ENCODE measurements around the gene PGAP3.

PGAP3 gene

DNA sequence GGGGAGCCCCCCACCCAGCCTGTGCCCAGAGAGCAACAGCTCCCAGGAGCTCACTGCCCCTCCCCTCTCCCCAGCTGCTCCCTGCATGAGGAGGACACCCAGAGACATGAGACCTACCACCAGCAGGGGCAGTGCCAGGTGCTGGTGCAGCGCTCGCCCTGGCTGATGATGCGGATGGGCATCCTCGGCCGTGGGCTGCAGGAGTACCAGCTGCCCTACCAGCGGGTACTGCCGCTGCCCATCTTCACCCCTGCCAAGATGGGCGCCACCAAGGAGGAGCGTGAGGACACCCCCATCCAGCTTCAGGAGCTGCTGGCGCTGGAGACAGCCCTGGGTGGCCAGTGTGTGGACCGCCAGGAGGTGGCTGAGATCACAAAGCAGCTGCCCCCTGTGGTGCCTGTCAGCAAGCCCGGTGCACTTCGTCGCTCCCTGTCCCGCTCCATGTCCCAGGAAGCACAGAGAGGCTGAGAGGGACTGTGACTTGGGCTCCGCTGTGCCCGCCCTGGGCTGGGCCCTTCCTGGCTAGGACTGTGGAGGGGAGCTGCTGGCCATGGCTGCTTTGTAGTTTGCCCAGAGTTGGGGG is 22.1 kb downstream of the PGAP3 start:
- TF ChIP-seq TSHZ2 (CRISPR knock-in tag; IDR thresholded peaks at IDR 0.05) (no peak), SNAI2 (CRISPR knock-in tag; IDR thresholded peaks at IDR 0.05) (no peak), TCF4 (CRISPR knock-in tag; IDR thresholded peaks at IDR 0.05; ENCODE audit: borderline replicate concordance) (no peak), BACH2 (CRISPR knock-in tag; IDR thresholded peaks at IDR 0.05; ENCODE audit: borderline replicate concordance) (no peak), ZFP3 (CRISPR knock-in tag; IDR thresholded peaks at IDR 0.05) (no peak), PPARA (CRISPR knock-in tag; IDR thresholded peaks at IDR 0.05; ENCODE audit: borderline replicate concordance) (no peak)
- peak; percentile 50 for ATAC-seq

DNA sequence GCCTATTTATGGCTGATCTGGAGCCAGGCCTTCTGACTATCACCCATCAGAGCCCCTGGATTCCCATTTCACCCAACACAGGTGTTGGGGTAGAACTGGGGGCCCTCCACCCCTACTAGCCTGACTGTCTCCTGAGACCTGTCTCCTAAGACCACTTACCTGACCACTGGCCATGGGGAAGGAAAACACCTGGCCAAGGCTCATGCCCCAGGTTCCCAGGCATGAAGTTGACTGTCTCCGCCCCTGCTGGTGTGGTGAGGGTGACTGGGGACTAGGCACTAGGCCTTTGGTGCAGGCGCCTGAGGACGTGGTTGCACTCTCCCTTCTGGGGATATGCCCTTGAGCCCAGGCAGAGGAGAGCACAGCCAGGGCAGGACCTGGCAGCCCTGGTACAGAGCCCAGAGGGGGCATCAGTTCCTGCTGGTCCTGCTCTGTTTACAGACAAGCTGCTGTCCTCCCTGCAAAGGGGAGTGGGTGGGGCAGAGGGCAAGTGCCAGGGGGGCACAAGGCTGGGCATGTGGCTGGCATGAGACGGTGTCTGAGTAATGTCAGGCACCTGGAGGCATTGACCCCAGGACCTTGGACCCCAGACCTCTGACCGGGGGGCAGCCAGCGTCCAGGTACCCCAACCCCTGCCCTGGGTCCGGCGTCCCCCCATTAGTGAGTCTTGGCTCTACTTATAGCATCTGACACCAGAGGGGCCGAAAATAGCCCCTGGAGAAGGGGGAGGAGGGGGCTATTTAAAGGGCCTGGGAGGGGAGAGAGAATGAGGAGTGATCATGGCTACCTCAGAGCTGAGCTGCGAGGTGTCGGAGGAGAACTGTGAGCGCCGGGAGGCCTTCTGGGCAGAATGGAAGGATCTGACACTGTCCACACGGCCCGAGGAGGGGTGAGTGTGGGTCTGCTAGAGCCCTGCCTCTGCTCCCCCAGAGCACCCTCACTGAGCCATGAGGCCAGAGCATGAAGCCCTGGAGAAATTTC is 23.0 kb downstream of the PGAP3 start, which contains the start of gene TCAP:
Gene TCAP (plus strand): TSS at position 769 of the 981 bp plus-strand sequence. CDS start 11 bp downstream, at position 780.
- TF ChIP-seq TSHZ2 (CRISPR knock-in tag; IDR thresholded peaks at IDR 0.05) (no peak), TCF4 (CRISPR knock-in tag; IDR thresholded peaks at IDR 0.05; ENCODE audit: borderline replicate concordance) (no peak), SNAI2 (CRISPR knock-in tag; IDR thresholded peaks at IDR 0.05) (no peak), PPARA (CRISPR knock-in tag; IDR thresholded peaks at IDR 0.05; ENCODE audit: borderline replicate concordance) (no peak), ESRRG (CRISPR knock-in tag; IDR thresholded peaks at IDR 0.05) (no peak)
- TF ChIP-seq, protein P1, sequence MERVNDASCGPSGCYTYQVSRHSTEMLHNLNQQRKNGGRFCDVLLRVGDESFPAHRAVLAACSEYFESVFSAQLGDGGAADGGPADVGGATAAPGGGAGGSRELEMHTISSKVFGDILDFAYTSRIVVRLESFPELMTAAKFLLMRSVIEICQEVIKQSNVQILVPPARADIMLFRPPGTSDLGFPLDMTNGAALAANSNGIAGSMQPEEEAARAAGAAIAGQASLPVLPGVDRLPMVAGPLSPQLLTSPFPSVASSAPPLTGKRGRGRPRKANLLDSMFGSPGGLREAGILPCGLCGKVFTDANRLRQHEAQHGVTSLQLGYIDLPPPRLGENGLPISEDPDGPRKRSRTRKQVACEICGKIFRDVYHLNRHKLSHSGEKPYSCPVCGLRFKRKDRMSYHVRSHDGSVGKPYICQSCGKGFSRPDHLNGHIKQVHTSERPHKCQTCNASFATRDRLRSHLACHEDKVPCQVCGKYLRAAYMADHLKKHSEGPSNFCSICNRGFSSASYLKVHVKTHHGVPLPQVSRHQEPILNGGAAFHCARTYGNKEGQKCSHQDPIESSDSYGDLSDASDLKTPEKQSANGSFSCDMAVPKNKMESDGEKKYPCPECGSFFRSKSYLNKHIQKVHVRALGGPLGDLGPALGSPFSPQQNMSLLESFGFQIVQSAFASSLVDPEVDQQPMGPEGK (CRISPR knock-in tag; IDR thresholded peaks at IDR 0.05; ENCODE audit: borderline replicate concordance), result no peak
- no peak for ATAC-seq

DNA sequence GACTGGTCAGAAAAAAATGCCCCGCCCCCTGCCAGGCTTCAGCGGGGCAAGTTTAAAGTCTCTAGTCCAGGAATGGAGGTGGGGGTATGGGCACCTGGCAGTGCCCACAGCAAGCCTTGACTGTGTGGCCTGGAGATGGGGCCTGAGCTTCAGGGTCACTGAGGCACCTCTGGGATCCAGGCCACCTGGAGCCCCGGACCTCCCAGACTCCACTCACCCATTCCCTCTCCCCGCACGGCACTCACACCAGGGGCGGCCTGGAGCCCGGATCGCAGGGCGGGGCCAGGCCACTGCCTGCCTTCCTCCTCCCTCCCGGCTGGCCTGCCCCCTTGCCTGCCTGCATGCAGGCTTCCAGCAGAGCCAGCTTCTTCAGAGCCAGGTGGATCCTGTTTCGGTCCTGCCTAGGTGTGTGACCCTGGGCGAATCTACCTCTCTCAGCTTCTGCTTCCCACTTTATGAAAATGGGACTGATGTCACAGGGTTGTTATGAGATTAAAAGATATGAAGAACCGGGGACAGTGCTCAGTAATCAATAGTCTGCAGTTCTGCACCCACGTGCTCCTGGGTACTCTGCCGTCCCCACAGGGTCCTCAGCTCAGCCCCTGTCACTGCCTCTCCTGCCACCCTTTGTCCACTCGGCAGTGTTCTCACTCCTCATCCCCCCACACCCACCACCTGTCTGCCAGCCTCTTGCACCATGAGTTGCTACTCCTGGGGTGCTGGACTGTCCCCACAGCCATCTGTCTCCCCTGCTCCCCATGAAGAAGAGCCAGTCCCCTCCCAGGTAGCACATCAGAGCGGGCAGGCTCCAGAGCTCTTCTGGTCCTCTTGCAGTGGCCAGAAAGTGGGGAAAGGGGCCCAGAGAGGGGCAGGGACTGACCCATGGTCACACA is 23.9 kb downstream of the PGAP3 start:
- TF ChIP-seq ZFP30 (CRISPR knock-in tag; IDR thresholded peaks at IDR 0.05) (no peak), CSDC2 (CRISPR knock-in tag; IDR thresholded peaks at IDR 0.05) (no peak), ISL1 (CRISPR knock-in tag; IDR thresholded peaks at IDR 0.05) (no peak), ZNF8 (CRISPR knock-in tag; IDR thresholded peaks at IDR 0.05) (no peak), OSR1 (CRISPR knock-in tag; IDR thresholded peaks at IDR 0.05) (no peak)
- no peak for ATAC-seq

GRCh38 chr17:39663340-39663687 is 24.5 kb downstream of the PGAP3 start:
- no peak for ATAC-seq
- TF ChIP-seq TSHZ2 (CRISPR knock-in tag; IDR thresholded peaks at IDR 0.05) (no peak), TOX (CRISPR knock-in tag; IDR thresholded peaks at IDR 0.05; ENCODE audit: borderline replicate concordance) (no peak), ZFP30 (CRISPR knock-in tag; IDR thresholded peaks at IDR 0.05) (no peak)
- TF ChIP-seq, protein P2, sequence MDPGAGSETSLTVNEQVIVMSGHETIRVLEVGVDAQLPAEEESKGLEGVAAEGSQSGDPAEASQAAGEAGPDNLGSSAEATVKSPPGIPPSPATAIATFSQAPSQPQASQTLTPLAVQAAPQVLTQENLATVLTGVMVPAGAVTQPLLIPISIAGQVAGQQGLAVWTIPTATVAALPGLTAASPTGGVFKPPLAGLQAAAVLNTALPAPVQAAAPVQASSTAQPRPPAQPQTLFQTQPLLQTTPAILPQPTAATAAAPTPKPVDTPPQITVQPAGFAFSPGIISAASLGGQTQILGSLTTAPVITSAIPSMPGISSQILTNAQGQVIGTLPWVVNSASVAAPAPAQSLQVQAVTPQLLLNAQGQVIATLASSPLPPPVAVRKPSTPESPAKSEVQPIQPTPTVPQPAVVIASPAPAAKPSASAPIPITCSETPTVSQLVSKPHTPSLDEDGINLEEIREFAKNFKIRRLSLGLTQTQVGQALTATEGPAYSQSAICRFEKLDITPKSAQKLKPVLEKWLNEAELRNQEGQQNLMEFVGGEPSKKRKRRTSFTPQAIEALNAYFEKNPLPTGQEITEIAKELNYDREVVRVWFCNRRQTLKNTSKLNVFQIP (CRISPR knock-in tag; IDR thresholded peaks at IDR 0.05; ENCODE audit: borderline replicate concordance, low read depth), result no peak
- TF ChIP-seq, protein P3, sequence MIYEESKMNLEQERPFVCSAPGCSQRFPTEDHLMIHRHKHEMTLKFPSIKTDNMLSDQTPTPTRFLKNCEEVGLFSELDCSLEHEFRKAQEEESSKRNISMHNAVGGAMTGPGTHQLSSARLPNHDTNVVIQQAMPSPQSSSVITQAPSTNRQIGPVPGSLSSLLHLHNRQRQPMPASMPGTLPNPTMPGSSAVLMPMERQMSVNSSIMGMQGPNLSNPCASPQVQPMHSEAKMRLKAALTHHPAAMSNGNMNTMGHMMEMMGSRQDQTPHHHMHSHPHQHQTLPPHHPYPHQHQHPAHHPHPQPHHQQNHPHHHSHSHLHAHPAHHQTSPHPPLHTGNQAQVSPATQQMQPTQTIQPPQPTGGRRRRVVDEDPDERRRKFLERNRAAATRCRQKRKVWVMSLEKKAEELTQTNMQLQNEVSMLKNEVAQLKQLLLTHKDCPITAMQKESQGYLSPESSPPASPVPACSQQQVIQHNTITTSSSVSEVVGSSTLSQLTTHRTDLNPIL (CRISPR knock-in tag; IDR thresholded peaks at IDR 0.05; ENCODE audit: low read depth), result no peak

Data from SK-N-SH treated with all-trans-retinoic acid at 6 μM for 48 hours (cell line).